A549 (cell line): ENCODE measurements around the gene SH3RF3. TPM values are rescaled to one million over a fixed set of nuclear protein-coding genes. Genes with fewer than 3 reads are reported as not detected.

Experiments used
- ATAC-seq, 2 experiments: fragments of 200-7000 bp in 1 of 2; fragments of >200 bp in 1 of 2; cut with Nextera tagmentation in 1 of 2; cut with Tn5 transposase in 1 of 2; 3 replicates each; pipeline versions ENCODE4 v1.8.0 to v1.9.1; 2018 to 2020; ENCODE audit warnings: mild to moderate bottlenecking in 1 of 2, moderate library complexity in 1 of 2
- CTCF ChIA-PET: fragments of 300-600 bp; sonication (Branson Sonifier 250); formaldehyde crosslinking; extraction: SDS; loops from one replicate; lab custom pipeline; 2021; ENCODE audit warnings: antibody characterized with exemption, inconsistent platforms; lab: Yijun Ruan, JAX
- POLR2A ChIA-PET: fragments of 350-600 bp; formaldehyde crosslinking; extraction: SDS; loops from one replicate; lab custom pipeline; 2021; ENCODE audit warnings: antibody characterized with exemption, inconsistent platforms; lab: Yijun Ruan, JAX
- DNase-seq, 2 experiments: peaks; one replicate each; pipeline versions ENCODE4 v3.0.0 to v3.0.0-alpha.2; 2011 to 2016; ENCODE audit warnings: low read depth in 1 of 2, low spot score in 1 of 2
- FAIRE-seq: peaks from 2 replicates; lab custom pipeline; 2011; peaks lifted over from hg19 to GRCh38; lab: Jason Lieb, UNC
- H3K27ac ChIP-seq, 2 experiments: fragments of >200 bp; sonication (Bioruptor Twin); formaldehyde crosslinking; 3 replicates each; pipeline ENCODE4 v1.5.1; 2016 to 2017
- H3K4me1 ChIP-seq: fragments of >200 bp; sonication (Bioruptor Twin); formaldehyde crosslinking; 3 replicates; pipeline ENCODE4 v1.6.1; 2016
- H3K4me2 ChIP-seq: fragments of >200 bp; sonication (Bioruptor Twin); formaldehyde crosslinking; 3 replicates; pipeline ENCODE4 v1.6.1; 2016
- H3K4me3 ChIP-seq: fragments of >200 bp; sonication (Bioruptor Twin); formaldehyde crosslinking; 3 replicates; pipeline ENCODE4 v1.5.1; 2016
- H3K9me3 ChIP-seq: fragments of >200 bp; sonication (Bioruptor Twin); formaldehyde crosslinking; 3 replicates; pipeline ENCODE4 v1.6.1; 2016
- ATOH8 ChIP-seq: fragments of 250-450 bp; sonication (Bioruptor Pico); IDR thresholded peaks from 2 replicates; pipeline ENCODE4 v1.5.0; 2020; ENCODE audit warnings: low read depth, mild to moderate bottlenecking, moderate library complexity
- BHLHE40 ChIP-seq: IDR thresholded peaks from 2 replicates; pipeline ENCODE4 v1.6.1; 2012; ENCODE audit warnings: low read depth, low read length, inconsistent platforms
- CBX2 ChIP-seq: fragments of 200-600 bp; sonication (generic); IDR thresholded peaks from 2 replicates; pipeline ENCODE4 v1.6.1; 2016; ENCODE audit warnings: low read depth, mild to moderate bottlenecking, borderline replicate concordance
- CTCF ChIP-seq: fragments of >200 bp; sonication (Bioruptor Twin); formaldehyde crosslinking; IDR thresholded peaks from 3 replicates; pipeline ENCODE4 v1.5.1; 2016
- E2F6 ChIP-seq: IDR thresholded peaks from 2 replicates; pipeline ENCODE4 v1.6.1; 2012; ENCODE audit warnings: low read depth, borderline replicate concordance
- EHF ChIP-seq: fragments of 250-450 bp; sonication (Bioruptor Pico); IDR thresholded peaks from 2 replicates; pipeline ENCODE4 v1.5.0; 2020; ENCODE audit warnings: mild to moderate bottlenecking
- HDAC2 ChIP-seq: fragments of 200-600 bp; sonication (generic); IDR thresholded peaks from 2 replicates; pipeline ENCODE4 v1.6.1; 2016
- HES2 ChIP-seq: fragments of >200 bp; sonication (Bioruptor Twin); formaldehyde crosslinking; IDR thresholded peaks from 2 replicates; pipeline ENCODE4 v1.6.1; 2016
- HOXA7 ChIP-seq: fragments of 250-450 bp; sonication (Bioruptor Pico); IDR thresholded peaks from 2 replicates; pipeline ENCODE4 v1.5.0; 2020; ENCODE audit warnings: mild to moderate bottlenecking, moderate library complexity
- HOXB13 ChIP-seq: fragments of 250-450 bp; sonication (Bioruptor Pico); IDR thresholded peaks from 2 replicates; pipeline ENCODE4 v1.5.0; 2020; ENCODE audit warnings: low read depth, mild to moderate bottlenecking, moderate library complexity
- HOXB5 ChIP-seq: fragments of 250-450 bp; sonication (Bioruptor Pico); IDR thresholded peaks from 2 replicates; pipeline ENCODE4 v1.5.0; 2020; ENCODE audit warnings: mild to moderate bottlenecking, moderate library complexity
- MYC ChIP-seq: IDR thresholded peaks from 2 replicates; pipeline ENCODE4 v1.6.1; 2012; ENCODE audit warnings: mild to moderate bottlenecking, inconsistent platforms, low read length, improper control_type of control experiment, borderline replicate concordance
- NFE2L2 ChIP-seq: fragments of 150-350 bp; conservative IDR thresholded peaks from 2 replicates; pipeline ENCODE4 v1.6.1; 2014; ENCODE audit warnings: low read length
- RAD21 ChIP-seq, 2 experiments: fragments of >200 bp in 1 of 2; sonication (Bioruptor Twin) in 1 of 2; formaldehyde crosslinking in 1 of 2; IDR thresholded peaks in 1 of 2; conservative IDR thresholded peaks in 1 of 2; 2 replicates in 1 of 2; 3 replicates in 1 of 2; pipeline ENCODE4 v1.6.1; 2012 to 2018; ENCODE audit warnings: inconsistent platforms in 1 of 2
- RCOR1 ChIP-seq: fragments of 150-350 bp; IDR thresholded peaks from 2 replicates; pipeline ENCODE4 v1.6.1; 2014; ENCODE audit warnings: antibody characterized with exemption, low read length, low read depth
- SMC3 ChIP-seq: fragments of >200 bp; sonication (Bioruptor Twin); formaldehyde crosslinking; IDR thresholded peaks from 3 replicates; pipeline ENCODE4 v1.6.1; 2018; ENCODE audit warnings: inconsistent platforms
- TFCP2L1 ChIP-seq: fragments of 250-450 bp; sonication (Bioruptor Pico); IDR thresholded peaks from 2 replicates; pipeline ENCODE4 v1.5.0; 2021; ENCODE audit warnings: mild to moderate bottlenecking
- ZFP36 ChIP-seq: fragments of 450-650 bp; IDR thresholded peaks from 2 replicates; pipeline ENCODE4 v1.6.1; 2014; ENCODE audit warnings: borderline replicate concordance; ENCODE audit not compliant: partially characterized antibody
- ZNF302 ChIP-seq: fragments of 250-450 bp; sonication (Bioruptor Pico); IDR thresholded peaks from 2 replicates; pipeline ENCODE4 v1.9.0; 2021; ENCODE audit warnings: inconsistent platforms, mild to moderate bottlenecking, moderate library complexity
- WGBS: methylation state at CpG from one replicate; pipeline ENCODE4 v1.1.6; 2017; ENCODE audit errors: missing lambda C conversion rate; 5-methylcytosine and 5-hydroxymethylcytosine counted together
- polyA plus RNA-seq, 4 experiments: library from polyadenylated mRNA; depleted of rRNA in 3 of 4; stranded (reverse); fragments of >200 nt; fragmentation: RNase III in 1 of 4; extraction: RNeasy Plus Mini Kit Qiagen cat#74134 plus additional on column Dnase treatment in 1 of 4; gene quantifications; 2 replicates in 3 of 4; 3 replicates in 1 of 4; pipeline ENCODE4 v1.2.3, GENCODE V29; 2011 to 2017
- TF ChIP-seq, protein P1 (sequence below): IDR thresholded peaks from 2 replicates; pipeline ENCODE4 v1.6.1; 2012
- TF ChIP-seq, protein P2 (sequence below): fragments of >200 bp; sonication (Bioruptor Twin); formaldehyde crosslinking; IDR thresholded peaks from 3 replicates; pipeline ENCODE4 v1.6.1; 2016

The SH3RF3 gene
- polyA plus RNA-seq, 2 of the 4 experiments (the other 2 are of a cell fraction) = 0.04 to 0.21 TPM

GRCh38 chr2:109514857-109515256 is 385.9 kb downstream of the SH3RF3 start:
- WGBS = 92% methylated on average over 5 of the region's 5 CpGs
- TF ChIP-seq HES2 = no peak
- no peak for TF ChIP-seq HOXA7 (CRISPR knock-in tag)
- TF ChIP-seq RAD21 (conservative IDR thresholded peaks at IDR 0.05 in 1 of 2, IDR thresholded peaks at IDR 0.05 in 1 of 2) = no peak
- no peak for TF ChIP-seq EHF
- no peak for TF ChIP-seq HDAC2
- no peak for TF ChIP-seq BHLHE40
- no peak for TF ChIP-seq HOXB5 (CRISPR knock-in tag)
- no peak for TF ChIP-seq ZFP36
- TF ChIP-seq RCOR1 = no peak
- TF ChIP-seq E2F6 = no peak
- TF ChIP-seq, protein P1, sequence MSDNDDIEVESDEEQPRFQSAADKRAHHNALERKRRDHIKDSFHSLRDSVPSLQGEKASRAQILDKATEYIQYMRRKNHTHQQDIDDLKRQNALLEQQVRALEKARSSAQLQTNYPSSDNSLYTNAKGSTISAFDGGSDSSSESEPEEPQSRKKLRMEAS = no peak
- TF ChIP-seq NFE2L2 = no peak
- no peak for TF ChIP-seq TFCP2L1 (CRISPR knock-in tag)
- TF ChIP-seq, all 56 proteins: peak for 0
- H3K27ac ChIP-seq = no peak overlapping the region; a peak in 2 of 6 replicates
- no peak overlapping the region for H3K4me3 ChIP-seq
- H3K4me1 ChIP-seq = peaks cover 7% of the 10 kb centered on the region; the same call in 1 of the 3 replicates
- H3K4me2 ChIP-seq = no peak overlapping the region
- H3K9me3 ChIP-seq = no peaks in the 10 kb centered on the region
- DNase-seq = no peak
- ChIA-PET POLR2A (no interaction called here), CTCF (interaction anchor here (1.5 to 2.3 kb wide), 4 partner anchors 31 to 386 kb away, joined by 5 to 13 read pairs (median 6); partner anchors contain the start of gene SH3RF3)
- FAIRE-seq = no peak
- ATAC-seq = no peak

DNA sequence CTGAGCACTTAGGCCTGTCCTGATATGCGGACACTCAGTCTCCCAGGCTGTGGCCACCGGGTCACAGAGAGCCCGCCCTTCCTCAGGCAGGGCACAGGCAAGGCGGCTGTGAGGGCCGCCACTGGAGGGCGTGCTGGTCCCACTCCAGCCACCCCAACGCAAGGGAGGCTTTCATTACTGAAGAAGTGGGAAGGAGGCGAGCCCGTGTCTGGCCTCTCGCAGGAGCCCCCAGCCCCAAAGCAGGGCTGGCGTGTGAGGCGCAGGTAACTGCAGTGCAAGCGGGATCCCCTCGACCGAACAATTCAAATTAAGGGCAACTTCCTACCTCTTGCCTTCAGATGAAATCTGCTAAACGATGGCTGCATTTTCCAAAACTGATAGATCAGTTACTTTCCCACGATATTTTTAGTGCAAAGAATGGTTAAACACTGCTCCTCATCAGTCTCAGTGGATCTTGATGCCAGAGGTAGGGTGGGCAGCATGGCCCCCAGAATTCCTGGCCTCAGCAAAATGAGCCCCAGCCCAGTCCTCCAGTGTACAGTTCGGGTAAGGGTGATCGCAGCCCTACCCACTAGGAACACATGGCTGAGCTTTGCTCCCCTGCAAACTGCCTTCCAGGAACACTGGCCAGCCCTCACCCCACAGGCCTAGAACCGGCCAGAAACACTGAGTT is 387.6 kb downstream of the SH3RF3 start:
- ATAC-seq (peak; percentile 86 to 98), FAIRE-seq (no peak), DNase-seq (peak; percentile 65 to 88)
- TF ChIP-seq HOXB13 = no peak
- TF ChIP-seq MYC = no peak
- TF ChIP-seq SMC3 = peak; percentile 84
- TF ChIP-seq CTCF = peak; percentile 87
- TF ChIP-seq RAD21 (conservative IDR thresholded peaks at IDR 0.05 in 1 of 2, IDR thresholded peaks at IDR 0.05 in 1 of 2) = peak; percentile 88 to 90
- TF ChIP-seq BHLHE40 = no peak
- H3K9me3 ChIP-seq = no peaks in the 10 kb centered on the region
- H3K27ac ChIP-seq = peak overlapping the region in 1 of 2 experiments; percentile 20; a peak in 1 of 6 replicates
- WGBS = 17% methylated on average over 15 of the region's 20 CpGs
- no peak overlapping the region for H3K4me3 ChIP-seq
- CTCF ChIA-PET = interaction anchor here (0.6 to 2.4 kb wide), 13 partner anchors 11 to 219 kb away, joined by 3 to 14 read pairs (median 3); no protein-coding TSS in a partner anchor
- peak overlapping the region; percentile 65 for H3K4me2 ChIP-seq
- H3K4me1 ChIP-seq = peaks cover 7% of the 10 kb centered on the region; the same call in 1 of the 3 replicates
- POLR2A ChIA-PET = no interaction called here

GRCh38 chr2:109517118-109517889 is 388.3 kb downstream of the SH3RF3 start:
- FAIRE-seq = no peak
- no peak for ATAC-seq
- CTCF ChIA-PET = interaction anchor here (0.6 to 2.4 kb wide), 14 partner anchors 11 to 389 kb away, joined by 3 to 14 read pairs (median 3); no protein-coding TSS in a partner anchor

More at GRCh38 chr2:109517118-109517889, 388.3 kb downstream of the SH3RF3 start:
- Histone ChIP-seq H3K4me3 (no peak overlapping the region), H3K27ac (no peak overlapping the region), H3K9me3 (no peaks in the 10 kb centered on the region), H3K4me2 (no peak overlapping the region), H3K4me1 (peaks cover 7% of the 10 kb centered on the region; the same call in 1 of the 3 replicates)
- DNase-seq = no peak
- POLR2A ChIA-PET = no interaction called here
- no peak for TF ChIP-seq ZNF302 (CRISPR knock-in tag)
- no peak for TF ChIP-seq RCOR1
- no peak for TF ChIP-seq ATOH8 (CRISPR knock-in tag)
- TF ChIP-seq, protein P2, sequence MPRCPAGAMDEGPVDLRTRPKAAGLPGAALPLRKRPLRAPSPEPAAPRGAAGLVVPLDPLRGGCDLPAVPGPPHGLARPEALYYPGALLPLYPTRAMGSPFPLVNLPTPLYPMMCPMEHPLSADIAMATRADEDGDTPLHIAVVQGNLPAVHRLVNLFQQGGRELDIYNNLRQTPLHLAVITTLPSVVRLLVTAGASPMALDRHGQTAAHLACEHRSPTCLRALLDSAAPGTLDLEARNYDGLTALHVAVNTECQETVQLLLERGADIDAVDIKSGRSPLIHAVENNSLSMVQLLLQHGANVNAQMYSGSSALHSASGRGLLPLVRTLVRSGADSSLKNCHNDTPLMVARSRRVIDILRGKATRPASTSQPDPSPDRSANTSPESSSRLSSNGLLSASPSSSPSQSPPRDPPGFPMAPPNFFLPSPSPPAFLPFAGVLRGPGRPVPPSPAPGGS = no peak
- no peak for TF ChIP-seq CBX2
- WGBS = 76% methylated on average over 14 of the region's 26 CpGs
